Activated naive CD8-positive, alpha-beta T cell treated with anti-CD3 and anti-CD28 coated beads, Interleukin-2, amount 10 ng/mL, durations not matched to agents 7 days and 5 days (primary cell): ENCODE measurements around the gene HPN. TPM values are rescaled to one million over a fixed set of nuclear protein-coding genes. Genes with fewer than 3 reads are reported as not detected.
"Not testable (repeated sequence)": the region's sequence is repeated elsewhere in the genome, so short reads cannot be mapped to it uniquely, and the experiment has no call there.

Source experiments
- ATAC-seq: fragments of 150-1000 bp; cut with Tn5 transposase; one replicate; pipeline ENCODE4 v1.10.0; 2021; ENCODE audit warnings: low read depth, moderate library complexity
- POLR2A ChIA-PET: fragments of 350-600 bp; sonication (Branson Sonifier 250); formaldehyde crosslinking; loops from one replicate; lab custom pipeline; 2021; ENCODE audit warnings: antibody characterized with exemption; lab: Charles Lee
- DNase-seq: peaks from one replicate; pipeline ENCODE4 v3.0.0; 2021
- H3K27ac Mint-ChIP-seq: one replicate; pipeline ENCODE4 v1.8.0; 2022; ENCODE audit warnings: mild to moderate bottlenecking, mixed read lengths
- H3K27me3 Mint-ChIP-seq: one replicate; pipeline ENCODE4 v1.8.0; 2022; ENCODE audit warnings: mild to moderate bottlenecking, moderate library complexity, mixed read lengths
- H3K36me3 Mint-ChIP-seq: one replicate; pipeline ENCODE4 v1.8.0; 2021; ENCODE audit warnings: mild to moderate bottlenecking, mixed read lengths
- H3K4me1 Mint-ChIP-seq: one replicate; pipeline ENCODE4 v1.8.0; 2021; ENCODE audit warnings: mixed read lengths
- H3K4me3 Mint-ChIP-seq: one replicate; pipeline ENCODE4 v1.8.0; 2022; ENCODE audit warnings: mild to moderate bottlenecking, moderate library complexity, mixed read lengths
- H3K9me3 Mint-ChIP-seq: one replicate; pipeline ENCODE4 v1.8.0; 2021; ENCODE audit warnings: mixed read lengths
- total RNA-seq, 2 experiments: library from RNA; stranded (reverse); gene quantifications; one replicate each; pipeline ENCODE4 v1.2.3, GENCODE V29; 2021

HPN gene
- total RNA-seq, 2 experiments from 2014 or later = 0.20 TPM; not detected in 1

GRCh38 chr19:35013041-35013819, 28.3 kb upstream of the HPN start:
- POLR2A ChIA-PET = interaction anchor here (0.8 to 2.8 kb wide), 6 partner anchors 10 to 39 kb away, joined by 3 to 25 read pairs (median 4); no protein-coding TSS in a partner anchor
- Mint-ChIP-seq H3K4me1 (peaks cover 50% of the 10 kb centered on the region), H3K36me3 (peaks cover 49% of the 10 kb centered on the region), H3K27me3 (no peaks in the 10 kb centered on the region), H3K4me3 (peak overlapping the region; percentile 84), H3K9me3 (no peaks in the 10 kb centered on the region), H3K27ac (peak overlapping the region; percentile 91)
- DNase-seq (peak; percentile 86), ATAC-seq (peak; percentile 61)

- peak; percentile 68 for ATAC-seq
- H3K4me3 Mint-ChIP-seq = peak overlapping the region; percentile 84
- H3K4me1 Mint-ChIP-seq = peaks cover 50% of the 10 kb centered on the region
- peaks cover 54% of the 10 kb centered on the region for H3K36me3 Mint-ChIP-seq
- no peaks in the 10 kb centered on the region for H3K27me3 Mint-ChIP-seq
- H3K9me3 Mint-ChIP-seq = no peaks in the 10 kb centered on the region
- POLR2A ChIA-PET = interaction anchor here (0.6 to 2.8 kb wide), 13 partner anchors 11 to 336 kb away, joined by 3 to 25 read pairs (median 4); partner anchors contain the start of genes ZNF302 and ZNF792
- peak overlapping the region; percentile 91 for H3K27ac Mint-ChIP-seq
- peak; percentile 70 for DNase-seq
These were observed 27.4 kb upstream of the HPN start for GRCh38 chr19:35013820-35014754.

DNA sequence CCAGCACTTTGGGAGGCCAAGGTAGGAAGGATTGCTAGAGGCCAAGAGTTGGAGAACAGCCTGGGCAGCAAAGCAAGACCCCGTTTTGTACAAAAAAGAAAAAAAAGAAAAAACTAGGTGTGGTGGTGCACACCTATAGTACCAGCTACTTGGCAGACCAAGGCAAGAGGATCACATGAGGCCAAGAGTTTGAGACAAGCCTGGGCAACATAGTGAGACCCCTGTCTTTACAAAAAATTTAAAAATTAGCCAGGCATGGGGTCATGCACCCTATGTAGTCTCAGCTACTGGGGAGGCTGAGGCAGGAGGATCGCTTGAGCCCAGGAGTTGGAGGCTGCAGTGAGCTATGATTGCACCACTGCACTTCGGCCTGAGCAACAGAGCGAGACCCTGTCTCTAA, 26.7 kb upstream of the HPN start:
- not testable (repeated sequence) for DNase-seq, ATAC-seq, H3K9me3 Mint-ChIP-seq, H3K27me3 Mint-ChIP-seq
- H3K27ac Mint-ChIP-seq = peak overlapping the region; percentile 91
- peaks cover 54% of the 10 kb centered on the region for H3K36me3 Mint-ChIP-seq
- peak overlapping the region; percentile 84 for H3K4me3 Mint-ChIP-seq
- H3K4me1 Mint-ChIP-seq = peaks cover 50% of the 10 kb centered on the region
- POLR2A ChIA-PET = interaction anchor here (0.7 to 2.8 kb wide), 12 partner anchors 12 to 337 kb away, joined by 3 to 25 read pairs (median 4); partner anchors contain the start of genes ZNF302 and ZNF792

- peak overlapping the region; percentile 16 for H3K27ac Mint-ChIP-seq
These were observed 26.1 kb upstream of the HPN start for GRCh38 chr19:35015270-35015953.

GRCh38 chr19:35015954-35016351, 25.6 kb upstream of the HPN start:
- no peak overlapping the region for H3K27ac Mint-ChIP-seq
- ATAC-seq (no peak), DNase-seq (no peak)
- no peaks in the 10 kb centered on the region for H3K9me3 Mint-ChIP-seq
- peaks cover 44% of the 10 kb centered on the region for H3K4me1 Mint-ChIP-seq
- POLR2A ChIA-PET = interaction anchor here (2.4 kb wide), 1 partner anchor 15 kb away, joined by 17 read pairs; no protein-coding TSS in a partner anchor
- H3K27me3 Mint-ChIP-seq = no peaks in the 10 kb centered on the region
- H3K4me3 Mint-ChIP-seq = no peak overlapping the region
- peaks cover 55% of the 10 kb centered on the region for H3K36me3 Mint-ChIP-seq

More at GRCh38 chr19:35015270-35015953, 26.1 kb upstream of the HPN start:
- H3K4me1 Mint-ChIP-seq = peaks cover 48% of the 10 kb centered on the region
- H3K9me3 Mint-ChIP-seq = no peaks in the 10 kb centered on the region
- no peak overlapping the region for H3K4me3 Mint-ChIP-seq
- ATAC-seq = no peak
- no peaks in the 10 kb centered on the region for H3K27me3 Mint-ChIP-seq
- peaks cover 54% of the 10 kb centered on the region for H3K36me3 Mint-ChIP-seq
- DNase-seq = no peak
- POLR2A ChIA-PET = interaction anchor here (1.5 to 2.4 kb wide), 3 partner anchors 14 to 51 kb away, joined by 6 to 17 read pairs (median 8); partner anchors contain the start of gene ZNF792

- POLR2A ChIA-PET = no interaction called here
- no peak overlapping the region for H3K4me3 Mint-ChIP-seq
- H3K27me3 Mint-ChIP-seq = no peaks in the 10 kb centered on the region
- ATAC-seq (no peak), DNase-seq (no peak)
- peaks cover 49% of the 10 kb centered on the region for H3K36me3 Mint-ChIP-seq
- peaks cover 32% of the 10 kb centered on the region for H3K4me1 Mint-ChIP-seq
- no peaks in the 10 kb centered on the region for H3K9me3 Mint-ChIP-seq
- peak overlapping the region; percentile 65 for H3K27ac Mint-ChIP-seq
These were observed 24.0 kb upstream of the HPN start for GRCh38 chr19:35017507-35017906.

- Mint-ChIP-seq H3K4me1 (peaks cover 23% of the 10 kb centered on the region), H3K9me3 (no peaks in the 10 kb centered on the region), H3K36me3 (peaks cover 43% of the 10 kb centered on the region), H3K27ac (no peak overlapping the region), H3K4me3 (no peak overlapping the region), H3K27me3 (no peaks in the 10 kb centered on the region)
- ATAC-seq (no peak), DNase-seq (no peak)
- POLR2A ChIA-PET = no interaction called here
These were observed 23.1 kb upstream of the HPN start for GRCh38 chr19:35018379-35018778.

DNA sequence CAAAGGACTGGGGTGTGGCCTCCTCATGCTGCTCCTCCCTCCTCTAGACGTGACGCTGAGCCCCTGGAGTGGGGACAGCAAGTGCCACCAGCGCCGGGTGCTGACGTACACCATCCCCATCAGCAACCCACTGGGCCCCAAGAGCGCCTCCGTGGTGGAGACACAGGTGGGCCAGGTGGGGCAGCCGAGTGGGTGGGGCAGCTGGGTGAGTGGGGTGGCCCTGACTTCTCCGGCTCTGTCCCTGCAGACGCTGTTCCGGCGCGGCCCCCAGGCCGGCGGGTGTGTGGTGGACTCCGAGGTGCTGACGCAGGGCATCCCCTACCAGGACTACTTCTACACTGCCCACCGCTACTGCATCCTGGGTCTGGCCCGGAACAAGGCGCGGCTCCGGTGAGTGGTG, 22.4 kb upstream of the HPN start:
- POLR2A ChIA-PET = no interaction called here
- DNase-seq = no peak
- peaks cover 37% of the 10 kb centered on the region for H3K36me3 Mint-ChIP-seq
- H3K4me3 Mint-ChIP-seq = no peak overlapping the region
- no peak for ATAC-seq
- peaks cover 15% of the 10 kb centered on the region for H3K4me1 Mint-ChIP-seq
- no peaks in the 10 kb centered on the region for H3K27me3 Mint-ChIP-seq
- H3K9me3 Mint-ChIP-seq = no peaks in the 10 kb centered on the region
- H3K27ac Mint-ChIP-seq = no peak overlapping the region

DNA sequence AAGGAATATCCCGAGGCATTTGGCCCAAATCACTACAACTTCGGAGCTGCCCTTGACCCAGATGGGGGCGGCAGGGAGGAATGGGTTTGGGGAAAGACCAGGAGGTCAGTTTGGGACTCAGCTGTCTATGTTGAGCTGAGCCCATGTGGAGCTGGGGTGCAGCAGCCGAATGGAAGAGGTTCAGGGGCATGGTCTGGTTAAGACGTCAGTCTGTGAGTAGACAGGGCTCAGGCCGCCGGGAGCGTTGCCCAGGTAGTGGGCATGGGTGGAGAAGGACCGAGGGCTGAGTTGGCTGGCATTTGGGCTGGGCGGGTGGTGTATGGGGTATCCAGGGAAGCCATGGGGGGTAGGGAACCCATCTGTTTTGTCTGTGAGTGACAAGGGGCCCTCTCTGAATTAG, 20.5 kb upstream of the HPN start:
- ATAC-seq (no peak), DNase-seq (no peak)
- Mint-ChIP-seq H3K9me3 (no peaks in the 10 kb centered on the region), H3K36me3 (peaks cover 29% of the 10 kb centered on the region), H3K4me3 (no peak overlapping the region), H3K27ac (no peak overlapping the region), H3K4me1 (no peaks in the 10 kb centered on the region), H3K27me3 (no peaks in the 10 kb centered on the region)
- POLR2A ChIA-PET = no interaction called here

- H3K9me3 Mint-ChIP-seq = no peaks in the 10 kb centered on the region
- H3K27me3 Mint-ChIP-seq = no peaks in the 10 kb centered on the region
- H3K4me1 Mint-ChIP-seq = no peaks in the 10 kb centered on the region
- H3K27ac Mint-ChIP-seq = no peak overlapping the region
- peaks cover 29% of the 10 kb centered on the region for H3K36me3 Mint-ChIP-seq
- POLR2A ChIA-PET = no interaction called here
- no peak for DNase-seq
- ATAC-seq = no peak
- no peak overlapping the region for H3K4me3 Mint-ChIP-seq
These were observed 19.9 kb upstream of the HPN start for GRCh38 chr19:35021596-35021995.

DNA sequence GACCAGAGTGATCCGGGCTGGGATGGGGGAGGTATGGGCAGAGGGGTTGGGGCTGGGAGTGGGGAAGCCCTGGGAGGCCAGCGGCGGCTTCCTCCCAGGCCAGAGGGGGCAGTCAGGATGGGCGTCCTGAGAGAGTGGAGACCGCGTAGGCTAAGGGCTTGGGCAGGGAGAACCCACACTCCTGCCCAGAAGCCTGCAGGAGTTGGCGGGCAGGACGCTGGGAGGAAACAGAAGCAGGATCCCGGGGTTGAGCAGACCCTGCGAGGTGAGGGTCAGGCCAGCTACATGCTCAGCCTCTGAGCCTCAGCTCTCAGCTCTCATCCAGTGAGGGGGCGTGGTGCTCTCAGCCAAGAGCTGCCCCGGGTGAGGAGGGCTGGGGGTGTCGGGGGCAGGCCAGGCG, 19.1 kb upstream of the HPN start:
- H3K9me3 Mint-ChIP-seq = no peaks in the 10 kb centered on the region
- POLR2A ChIA-PET = interaction anchor here (0.8 kb wide), 1 partner anchor 61 kb away, joined by 3 read pairs; no protein-coding TSS in a partner anchor
- DNase-seq (no peak), ATAC-seq (no peak)
- no peaks in the 10 kb centered on the region for H3K27me3 Mint-ChIP-seq
- no peak overlapping the region for H3K27ac Mint-ChIP-seq
- no peaks in the 10 kb centered on the region for H3K4me1 Mint-ChIP-seq
- no peak overlapping the region for H3K4me3 Mint-ChIP-seq
- H3K36me3 Mint-ChIP-seq = peaks cover 28% of the 10 kb centered on the region

- Mint-ChIP-seq H3K4me1 (no peaks in the 10 kb centered on the region), H3K27me3 (no peaks in the 10 kb centered on the region), H3K9me3 (no peaks in the 10 kb centered on the region), H3K36me3 (peaks cover 26% of the 10 kb centered on the region), H3K27ac (no peak overlapping the region), H3K4me3 (no peak overlapping the region)
- no peak for DNase-seq
- ATAC-seq = no peak
- POLR2A ChIA-PET = no interaction called here
These were observed 18.1 kb upstream of the HPN start for GRCh38 chr19:35023428-35023827.

DNA sequence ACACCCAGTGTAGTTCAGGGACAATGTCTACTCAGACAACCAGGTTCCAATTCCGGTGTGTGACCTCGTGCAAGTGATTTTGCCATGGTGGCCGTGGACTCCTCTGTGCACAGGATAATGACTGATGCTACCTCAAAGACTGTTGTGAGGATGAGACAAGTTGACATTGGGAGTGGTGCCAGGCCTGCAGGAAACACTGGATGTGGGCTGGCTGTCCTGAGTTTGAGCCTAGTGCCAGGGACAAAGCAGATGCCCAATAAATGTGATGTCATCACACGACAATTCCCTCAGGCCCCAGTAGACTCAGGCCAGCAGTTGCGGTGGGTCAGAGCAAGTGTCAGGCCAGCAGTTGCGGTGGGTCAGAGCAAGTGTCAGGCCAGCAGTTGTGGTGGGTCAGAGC, 17.4 kb upstream of the HPN start:
- ATAC-seq (no peak), DNase-seq (no peak)
- Mint-ChIP-seq H3K9me3 (no peaks in the 10 kb centered on the region), H3K36me3 (peaks cover 24% of the 10 kb centered on the region), H3K4me1 (no peaks in the 10 kb centered on the region), H3K27me3 (no peaks in the 10 kb centered on the region), H3K4me3 (no peak overlapping the region), H3K27ac (no peak overlapping the region)
- POLR2A ChIA-PET = no interaction called here
